SIG-M5 treated with dmso at 0.1 percent for 504 hours (cell line): ENCODE measurements around the gene SPRING1.
"Not testable (repeated sequence)": the region's sequence is repeated elsewhere in the genome, so short reads cannot be mapped to it uniquely, and the experiment has no call there.

Experiments
- DNase-seq: peaks from one replicate; lab custom pipeline; 2025; ENCODE audit not compliant: unreplicated experiment; lab: John Stamatoyannopoulos, UW

SPRING1 gene

DNA sequence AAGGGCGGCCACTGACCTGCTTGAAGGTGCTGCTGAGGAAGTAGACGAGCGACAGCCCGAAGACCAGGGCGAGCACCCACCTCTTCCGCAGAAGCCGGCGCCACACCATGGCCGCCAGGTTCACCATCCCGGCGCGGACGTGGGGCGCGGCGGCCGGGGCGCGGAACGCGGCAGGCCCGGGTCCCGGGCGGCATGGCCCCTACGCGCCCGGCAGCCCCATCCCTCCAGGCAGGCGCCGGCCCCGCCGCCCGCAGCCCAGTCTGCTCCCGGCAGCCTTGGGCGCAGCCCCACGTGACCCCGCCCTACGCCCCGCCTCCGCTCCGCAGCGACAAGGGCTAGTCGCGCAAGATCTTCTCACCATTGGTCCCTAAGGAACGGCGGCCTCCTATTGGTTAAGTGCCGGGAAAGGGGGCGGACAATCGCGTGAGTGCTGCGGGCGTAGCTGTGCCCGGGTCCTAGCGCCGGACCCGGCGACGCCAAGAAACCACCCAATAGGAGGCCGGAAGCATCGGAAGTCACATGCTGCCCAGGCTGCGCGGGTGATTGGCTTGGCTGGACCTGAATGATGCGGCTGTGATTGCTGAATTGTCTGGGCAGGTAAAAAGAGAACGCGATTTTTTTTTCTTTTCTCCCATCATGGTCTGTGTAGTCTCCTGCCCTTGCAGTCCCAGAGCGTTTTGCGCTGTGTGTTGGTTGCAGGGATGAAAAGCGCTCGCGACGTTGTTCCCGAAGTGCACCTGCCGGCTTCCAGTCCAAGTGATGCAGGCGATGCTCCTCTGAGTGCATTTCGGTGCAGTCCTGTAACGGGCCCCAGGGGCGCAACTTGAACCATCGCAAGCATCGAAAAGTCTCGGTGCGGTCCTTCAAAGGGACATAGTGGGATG, at the start of gene SPRING1, which contains the start of gene RNFT2:
SPRING1 (minus strand) TSS at position 296 of the 884 bp plus-strand sequence; CDS start at position 127, 169 bp downstream.
RNFT2 (plus strand) TSS at position 542 of the 884 bp plus-strand sequence. CDS start 2,183 bp downstream, outside the sequence.
- peak; percentile 99 for DNase-seq

DNA sequence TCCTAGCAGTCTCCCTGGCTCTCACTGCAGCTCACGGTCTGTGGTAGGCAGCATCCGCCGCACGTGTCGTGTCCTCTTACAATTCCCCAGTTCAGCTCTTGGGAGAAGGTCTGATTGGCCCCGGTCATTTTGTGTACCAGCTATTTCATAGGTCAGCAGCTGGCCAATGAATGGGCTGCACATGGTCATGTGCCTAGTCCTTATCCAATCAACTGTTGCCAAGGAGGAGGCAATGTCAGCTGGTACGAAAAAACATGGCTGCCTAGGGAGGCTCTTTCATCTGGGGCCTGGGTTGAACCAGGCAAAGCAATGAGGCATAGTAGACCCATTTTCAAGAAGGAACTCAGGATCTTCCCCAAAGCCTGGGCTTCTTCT, 46.4 kb upstream of the SPRING1 start:
- no peak for DNase-seq

DNA sequence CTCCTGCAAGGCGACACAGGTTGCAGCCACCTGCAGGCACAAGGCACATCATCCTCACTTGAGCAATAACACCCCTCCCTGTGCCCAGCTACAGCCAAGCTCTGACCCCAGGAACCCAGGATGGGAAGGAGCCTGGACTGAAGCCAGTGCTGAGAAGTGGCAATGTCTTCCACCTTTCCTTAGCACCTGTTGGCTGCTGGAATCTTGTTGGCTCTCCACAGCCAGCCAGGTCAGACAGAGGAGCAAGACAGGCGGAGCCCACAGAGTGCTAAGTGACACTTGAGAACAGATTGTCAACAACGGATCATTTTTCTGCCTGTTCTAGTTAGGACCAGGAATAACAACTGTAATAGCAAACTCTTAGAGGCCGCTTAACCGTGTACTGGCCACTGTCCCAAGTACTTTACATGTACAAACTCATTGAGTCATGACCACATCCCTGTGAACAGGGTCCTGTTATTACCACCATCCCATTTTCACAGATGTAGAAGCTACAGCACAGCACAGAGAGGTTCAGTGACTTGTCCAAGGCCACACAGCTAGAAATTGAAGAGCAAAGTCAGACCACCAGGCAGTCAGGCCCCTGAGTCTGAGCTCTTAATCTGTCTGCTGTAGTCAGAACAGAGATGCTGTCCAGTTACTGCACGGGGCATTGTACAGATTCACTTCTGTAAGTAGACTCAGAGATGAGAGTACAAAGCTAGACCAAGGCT, 45.8 kb upstream of the SPRING1 start:
- peak; percentile 25 for DNase-seq

GRCh38 chr12:116780942-116781341, 43.1 kb upstream of the SPRING1 start:
- no peak for DNase-seq

- no peak for DNase-seq
Measured at GRCh38 chr12:116779597-116779996, 41.7 kb upstream of the SPRING1 start.

- no peak for DNase-seq
Measured at GRCh38 chr12:116777245-116777644, 39.4 kb upstream of the SPRING1 start.

GRCh38 chr12:116774020-116774419, 36.2 kb upstream of the SPRING1 start:
- DNase-seq: no peak

DNA sequence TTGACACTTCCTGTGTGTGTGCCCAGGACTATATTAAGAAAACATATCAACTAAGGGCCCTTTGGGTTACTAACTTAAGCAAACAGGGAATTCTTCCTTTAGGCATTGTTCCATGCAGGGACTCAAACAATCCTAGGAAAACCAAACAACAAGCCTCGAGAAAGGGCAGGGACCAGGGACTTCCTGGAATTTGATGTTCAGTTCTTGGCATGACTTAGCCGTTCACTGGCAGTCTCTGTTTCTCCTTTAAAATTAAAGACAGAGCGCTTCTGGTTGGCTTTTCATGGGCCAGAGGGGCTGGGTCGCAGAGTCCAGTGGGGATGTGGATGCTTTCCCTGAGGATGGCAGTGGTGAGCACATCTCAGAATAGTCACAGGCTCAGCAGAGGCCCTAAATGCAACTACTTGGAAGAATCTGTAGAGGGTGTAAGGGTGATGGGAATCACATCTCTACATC, 35.4 kb upstream of the SPRING1 start:
- DNase-seq: peak; percentile 12

GRCh38 chr12:116771651-116772050, 33.8 kb upstream of the SPRING1 start:
- DNase-seq: no peak

- DNase-seq: no peak
Measured at GRCh38 chr12:116766746-116767145, 28.9 kb upstream of the SPRING1 start.

DNA sequence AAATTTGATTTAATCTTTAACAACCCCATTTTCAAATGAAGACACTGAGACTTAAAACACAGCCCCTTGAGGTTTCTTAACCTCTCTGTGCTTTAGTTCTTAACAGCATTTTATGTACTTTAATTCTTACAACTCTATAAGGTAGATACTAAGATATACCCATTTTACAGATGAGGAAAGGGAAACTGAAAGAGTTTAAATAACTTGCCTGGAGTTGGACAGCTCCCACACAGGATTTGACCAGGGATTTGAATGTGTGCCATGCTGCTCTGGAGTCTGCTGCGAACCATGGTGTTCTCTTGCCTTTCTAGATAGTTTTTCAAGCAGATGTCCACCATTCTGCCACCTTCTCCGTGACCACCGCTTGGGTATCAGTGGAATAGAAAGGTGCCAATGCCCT, 28.4 kb upstream of the SPRING1 start:
- no peak for DNase-seq

- no peak for DNase-seq
Measured at GRCh38 chr12:116765271-116765670, 27.4 kb upstream of the SPRING1 start.

DNA sequence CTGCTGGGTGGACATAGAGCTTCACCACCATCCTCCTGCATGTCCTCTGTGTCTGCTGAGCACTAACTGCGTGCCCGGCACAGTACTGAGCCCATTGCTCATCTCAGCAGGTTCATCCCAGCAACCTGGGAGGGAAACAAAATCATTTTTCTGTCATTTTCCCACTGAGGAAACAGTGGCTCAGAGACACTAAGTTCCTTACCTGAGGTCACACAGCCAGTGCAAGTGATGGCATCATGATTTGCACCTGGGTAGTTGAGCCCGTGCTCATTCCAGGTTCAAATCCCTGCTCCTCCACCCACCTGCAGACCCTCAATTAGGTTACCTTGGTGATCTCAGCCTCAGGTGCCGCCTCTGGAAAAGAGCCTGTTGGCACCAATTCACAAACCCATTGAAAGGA, 23.6 kb upstream of the SPRING1 start:
- DNase-seq: no peak

GRCh38 chr12:116760622-116761020, 22.8 kb upstream of the SPRING1 start:
- no peak for DNase-seq

GRCh38 chr12:116759783-116760621, 22.1 kb upstream of the SPRING1 start:
- no peak for DNase-seq

DNA sequence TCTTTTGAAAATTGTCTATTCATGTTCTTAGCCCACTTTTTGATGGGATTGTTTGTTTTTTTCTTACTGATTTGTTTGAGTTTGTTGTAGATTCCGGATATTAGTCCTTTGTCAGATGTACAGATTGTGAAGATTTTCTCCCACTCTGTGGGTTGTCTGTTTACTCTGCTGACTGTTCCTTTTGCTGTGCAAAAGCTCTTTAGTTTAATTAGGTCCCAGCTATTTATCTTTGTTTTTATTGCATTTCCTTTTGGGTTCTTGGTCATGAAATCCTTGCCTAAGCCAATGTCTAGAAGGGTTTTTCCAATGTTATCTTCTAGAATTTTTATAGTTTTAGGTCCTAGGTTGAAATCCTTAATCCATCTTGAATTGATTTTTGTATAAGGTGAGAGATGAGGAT, 16.9 kb upstream of the SPRING1 start:
- DNase-seq: not testable (repeated sequence)

- not testable (repeated sequence) for DNase-seq
Measured at GRCh38 chr12:116754097-116754496, 16.2 kb upstream of the SPRING1 start.

- no peak for DNase-seq
Measured at GRCh38 chr12:116750298-116750697, 12.4 kb upstream of the SPRING1 start.

- no peak for DNase-seq
Measured at GRCh38 chr12:116749884-116750283, 12.0 kb upstream of the SPRING1 start.

DNA sequence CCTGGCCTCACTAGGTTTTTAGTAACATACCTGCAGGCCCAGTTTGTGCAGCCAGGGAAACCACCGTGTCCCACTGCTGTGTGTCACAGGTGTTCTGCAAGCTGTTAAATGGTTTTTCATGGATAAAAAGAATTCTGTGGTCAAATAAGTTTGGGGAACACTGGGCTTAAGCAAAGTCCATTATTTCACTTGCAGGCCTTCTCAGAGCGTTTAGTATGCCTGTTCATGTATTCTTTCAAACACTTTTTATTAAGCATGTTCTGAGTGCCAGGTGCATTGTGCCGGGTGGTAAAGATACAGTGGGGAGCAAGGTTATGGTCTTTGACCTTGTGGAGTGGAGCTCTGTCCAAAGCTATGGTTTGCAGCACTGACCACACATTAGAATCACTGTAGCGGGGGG, 7.7 kb upstream of the SPRING1 start:
- no peak for DNase-seq

GRCh38 chr12:116744766-116745165, 6.9 kb upstream of the SPRING1 start:
- DNase-seq: no peak
